Breast epithelium (tissue), 4 donors: ENCODE data around the gene CPA1. TPM values are rescaled to one million over a fixed set of nuclear protein-coding genes. Genes with fewer than 3 reads are reported as not detected.

Source experiments
- DNase-seq, 2 donors: peaks; one replicate each; pipeline ENCODE4 v3.0.0-alpha.2; 2019; ENCODE audit warnings: low spot score in 2 of 2
- H3K27ac ChIP-seq, 2 donors: fragments of 200-600 bp; sonication (generic) in 1 of 2; one replicate each; pipeline ENCODE4 v1.5.1; 2016 to 2019; ENCODE audit warnings: mild to moderate bottlenecking in 1 of 2
- H3K27me3 ChIP-seq, 2 donors: fragments of 200-600 bp; sonication (generic) in 1 of 2; one replicate each; pipeline versions ENCODE4 v1.5.1 to v1.6.0; 2017 to 2019; ENCODE audit warnings: control low read depth in 1 of 2, mild to moderate bottlenecking in 1 of 2
- H3K36me3 ChIP-seq: fragments of 200-600 bp; one replicate; pipeline ENCODE4 v1.5.1; 2019
- H3K4me1 ChIP-seq, 2 donors: fragments of 200-600 bp; sonication (generic); one replicate each; pipeline ENCODE4 v1.5.1; 2016 to 2019; ENCODE audit warnings: control low read depth in 1 of 2
- H3K4me3 ChIP-seq, 3 donors: fragments of 200-600 bp; sonication (generic); 1 replicate in 2 of 3; 2 replicates in 1 of 3; pipeline ENCODE4 v1.5.1; 2016 to 2019; ENCODE audit warnings: mild to moderate bottlenecking in 3 of 3, moderate library complexity in 2 of 3
- H3K9me3 ChIP-seq, 2 donors: fragments of 200-600 bp; sonication (generic) in 1 of 2; one replicate each; pipeline ENCODE4 v1.5.1; 2016 to 2019; ENCODE audit warnings: control low read depth in 1 of 2
- CTCF ChIP-seq, 3 donors: fragments of 450-650 bp; IDR thresholded peaks; one replicate each; pipeline ENCODE4 v1.5.1; 2016 to 2017; ENCODE audit warnings: antibody characterized with exemption in 3 of 3, mild to moderate bottlenecking in 3 of 3, moderate library complexity in 3 of 3
- POLR2A ChIP-seq: fragments of 450-650 bp; IDR thresholded peaks from one replicate; pipeline ENCODE4 v1.6.1; 2016; ENCODE audit warnings: antibody characterized with exemption, mild to moderate bottlenecking, moderate library complexity
- POLR2AphosphoS5 ChIP-seq, 3 donors: sonication (generic); formaldehyde crosslinking; IDR thresholded peaks; one replicate each; pipeline ENCODE4 v1.6.1; 2017; ENCODE audit warnings: antibody characterized with exemption in 3 of 3
- intact Hi-C: fragments of 100-400 bp; cut with DNase I; formaldehyde crosslinking; loops from one replicate; pipeline ENCODE4 v1.15.1; 2023; ENCODE audit warnings: low total_unique reads
- total RNA-seq, 3 donors: library from RNA; depleted of rRNA; stranded (reverse); fragments of >200 nt; gene quantifications; one replicate each; pipeline ENCODE4 v1.1.0, GENCODE V29; 2016

The CPA1 gene
- total RNA-seq, 3 donors from 2014 or later, result 0.73 to 0.96 TPM; not detected in 1

GRCh38 chr7:130430115-130430514 is 49.8 kb downstream of the CPA1 start:
- H3K27me3 ChIP-seq, result no peaks in the 10 kb centered on the region
- no peak for DNase-seq
- no peaks in the 10 kb centered on the region for H3K36me3 ChIP-seq
- peak overlapping the region in 1 of 2 donors; percentile 37 for H3K27ac ChIP-seq
- peak overlapping the region in 1 of 3 donors; percentile 10 for H3K4me3 ChIP-seq
- no peaks in the 10 kb centered on the region for H3K9me3 ChIP-seq
- H3K4me1 ChIP-seq, result no peaks in the 10 kb centered on the region
- TF ChIP-seq POLR2AphosphoS5 (IDR thresholded peaks at IDR 0.05) (no peak), CTCF (IDR thresholded peaks at IDR 0.05) (no peak), POLR2A (no peak)
- intact Hi-C loops, result no loop called here

GRCh38 chr7:130430841-130431666 is 50.8 kb downstream of the CPA1 start:
- DNase-seq, result no peak
- Histone ChIP-seq H3K4me1 (no peaks in the 10 kb centered on the region), H3K4me3 (peak overlapping the region in 2 of 3 donors; percentile 10 to 17), H3K36me3 (no peaks in the 10 kb centered on the region), H3K27me3 (no peaks in the 10 kb centered on the region), H3K9me3 (no peaks in the 10 kb centered on the region), H3K27ac (peak overlapping the region; percentile 50 to 65)
- TF ChIP-seq POLR2AphosphoS5 (IDR thresholded peaks at IDR 0.05) (no peak), POLR2A (no peak), CTCF (IDR thresholded peaks at IDR 0.05) (no peak)
- intact Hi-C loops, result no loop called here

- no peaks in the 10 kb centered on the region for H3K36me3 ChIP-seq
- TF ChIP-seq POLR2A (no peak), CTCF (IDR thresholded peaks at IDR 0.05) (no peak), POLR2AphosphoS5 (IDR thresholded peaks at IDR 0.05) (no peak)
- no peaks in the 10 kb centered on the region for H3K27me3 ChIP-seq
- no peak overlapping the region for H3K4me3 ChIP-seq
- H3K27ac ChIP-seq, result no peak overlapping the region
- H3K9me3 ChIP-seq, result no peaks in the 10 kb centered on the region
- intact Hi-C loops, result loop anchor here (2.0 kb wide), 1 partner anchor 32 kb away; no protein-coding TSS in a partner anchor
- DNase-seq, result no peak
- H3K4me1 ChIP-seq, result no peaks in the 10 kb centered on the region
These were observed 52.6 kb downstream of the CPA1 start for GRCh38 chr7:130432886-130433285.

GRCh38 chr7:130433301-130433700 is 53.0 kb downstream of the CPA1 start:
- no peaks in the 10 kb centered on the region for H3K27me3 ChIP-seq
- no peaks in the 10 kb centered on the region for H3K9me3 ChIP-seq
- TF ChIP-seq POLR2AphosphoS5 (IDR thresholded peaks at IDR 0.05), result no peak
- no peak for TF ChIP-seq POLR2A
- TF ChIP-seq CTCF (IDR thresholded peaks at IDR 0.05), result no peak
- intact Hi-C loops, result loop anchor here (2.0 kb wide), 1 partner anchor 32 kb away; no protein-coding TSS in a partner anchor
- no peaks in the 10 kb centered on the region for H3K4me1 ChIP-seq
- no peaks in the 10 kb centered on the region for H3K36me3 ChIP-seq
- DNase-seq, result no peak
- H3K27ac ChIP-seq, result no peak overlapping the region
- H3K4me3 ChIP-seq, result no peak overlapping the region

GRCh38 chr7:130435311-130435854 is 55.1 kb downstream of the CPA1 start:
- H3K27me3 ChIP-seq, result no peaks in the 10 kb centered on the region
- intact Hi-C loops, result no loop called here
- no peaks in the 10 kb centered on the region for H3K4me1 ChIP-seq
- H3K36me3 ChIP-seq, result no peaks in the 10 kb centered on the region
- DNase-seq, result no peak
- no peak overlapping the region for H3K27ac ChIP-seq
- no peaks in the 10 kb centered on the region for H3K9me3 ChIP-seq
- TF ChIP-seq POLR2AphosphoS5 (IDR thresholded peaks at IDR 0.05), result no peak
- no peak for TF ChIP-seq CTCF (IDR thresholded peaks at IDR 0.05)
- TF ChIP-seq POLR2A, result no peak
- H3K4me3 ChIP-seq, result no peak overlapping the region
